ENCODE data around the gene EFS.
"Not testable (repeated sequence)": the region's sequence is repeated elsewhere in the genome, so short reads cannot be mapped to it uniquely, and the experiment has no call there.

The EFS gene

GRCh38 chr14:23386999-23387398 is 22.0 kb upstream of the EFS start:
- TF ChIP-seq ZFX (IDR thresholded peaks at IDR 0.05) (no peak), CTCF (conservative IDR thresholded peaks at IDR 0.05) (no peak)
- no peak overlapping the region for H3K27ac ChIP-seq

GRCh38 chr14:23386266-23386657 is 21.3 kb upstream of the EFS start:
- H3K27ac ChIP-seq, result not testable (repeated sequence)

GRCh38 chr14:23385642-23386265 is 20.8 kb upstream of the EFS start:
- TF ChIP-seq CTCF (conservative IDR thresholded peaks at IDR 0.05) (no peak), ZFX (IDR thresholded peaks at IDR 0.05) (no peak)
- no peak overlapping the region for H3K27ac ChIP-seq

GRCh38 chr14:23385244-23385641 is 20.3 kb upstream of the EFS start:
- no peak overlapping the region for H3K27ac ChIP-seq
- no peak for TF ChIP-seq CTCF (conservative IDR thresholded peaks at IDR 0.05)
- TF ChIP-seq ZFX (IDR thresholded peaks at IDR 0.05), result no peak

- no peak for TF ChIP-seq CTCF (conservative IDR thresholded peaks at IDR 0.05)
- no peak for TF ChIP-seq ZFX (IDR thresholded peaks at IDR 0.05)
- no peak overlapping the region for H3K27ac ChIP-seq
Measured at GRCh38 chr14:23384364-23385080, 19.6 kb upstream of the EFS start.

GRCh38 chr14:23382731-23383440 is 17.9 kb upstream of the EFS start:
- no peak for TF ChIP-seq CTCF (conservative IDR thresholded peaks at IDR 0.05)
- TF ChIP-seq ZFX (IDR thresholded peaks at IDR 0.05), result no peak
- no peak overlapping the region for H3K27ac ChIP-seq

- H3K27ac ChIP-seq, result no peak overlapping the region
- TF ChIP-seq CTCF (conservative IDR thresholded peaks at IDR 0.05), result no peak
- no peak for TF ChIP-seq ZFX (IDR thresholded peaks at IDR 0.05)
Measured at GRCh38 chr14:23382276-23382675, 17.3 kb upstream of the EFS start.

Measured in C4-2B (cell line).